Calu3 (cell line): ENCODE results near the gene PPP1R27. TPM values are rescaled to one million over a fixed set of nuclear protein-coding genes. Genes with fewer than 3 reads are reported as not detected.

Experiments
- BruUV-seq: library from RNA; stranded (reverse); fragments of 400-500 nt; replicated peaks from 2 replicates; lab custom pipeline; 2021; lab: Mats Ljungman, UMichigan
- CTCF ChIA-PET: fragments of 300-600 bp; sonication (Branson Sonifier 250); formaldehyde crosslinking; loops from one replicate; lab custom pipeline; 2022; ENCODE audit warnings: antibody characterized with exemption; lab: Charles Lee
- DNase-seq: peaks from one replicate; pipeline ENCODE4 v3.0.0; 2022
- H3K27ac Mint-ChIP-seq: one replicate; pipeline ENCODE4 v1.8.0; 2022; ENCODE audit warnings: mixed read lengths; ENCODE audit not compliant: unreplicated experiment
- H3K27me3 Mint-ChIP-seq: one replicate; pipeline ENCODE4 v1.8.0; 2022; ENCODE audit warnings: mixed read lengths; ENCODE audit not compliant: unreplicated experiment
- H3K36me3 Mint-ChIP-seq: one replicate; pipeline ENCODE4 v1.8.0; 2022; ENCODE audit warnings: mild to moderate bottlenecking, moderate library complexity, mixed read lengths; ENCODE audit not compliant: insufficient read depth, unreplicated experiment
- H3K4me1 Mint-ChIP-seq: one replicate; pipeline ENCODE4 v1.8.0; 2022; ENCODE audit warnings: mild to moderate bottlenecking, low read depth, mixed read lengths; ENCODE audit not compliant: unreplicated experiment
- H3K4me3 Mint-ChIP-seq: one replicate; pipeline ENCODE4 v1.8.0; 2022; ENCODE audit warnings: mild to moderate bottlenecking, low read depth, moderate library complexity, mixed read lengths; ENCODE audit not compliant: unreplicated experiment
- H3K9me3 Mint-ChIP-seq: one replicate; pipeline ENCODE4 v1.8.0; 2022; ENCODE audit warnings: low read depth, mixed read lengths; ENCODE audit not compliant: unreplicated experiment
- intact Hi-C: fragments of 100-400 bp; cut with micrococcal nuclease; formaldehyde crosslinking; loops from one replicate; pipeline ENCODE4 v1.10.0; 2022; ENCODE audit not compliant: unreplicated experiment
- total RNA-seq: library from RNA; stranded (reverse); gene quantifications from 2 replicates; pipeline ENCODE4 v1.2.3, GENCODE V29; 2022
- TF ChIP-seq, protein P1 (sequence below): fragments of 200-600 bp; IDR thresholded peaks from one replicate; pipeline ENCODE4 v1.8.0; 2022; ENCODE audit warnings: antibody characterized with exemption; ENCODE audit not compliant: unreplicated experiment

Gene PPP1R27
- total RNA-seq, 1 experiment from 2014 or later, result not detected

DNA sequence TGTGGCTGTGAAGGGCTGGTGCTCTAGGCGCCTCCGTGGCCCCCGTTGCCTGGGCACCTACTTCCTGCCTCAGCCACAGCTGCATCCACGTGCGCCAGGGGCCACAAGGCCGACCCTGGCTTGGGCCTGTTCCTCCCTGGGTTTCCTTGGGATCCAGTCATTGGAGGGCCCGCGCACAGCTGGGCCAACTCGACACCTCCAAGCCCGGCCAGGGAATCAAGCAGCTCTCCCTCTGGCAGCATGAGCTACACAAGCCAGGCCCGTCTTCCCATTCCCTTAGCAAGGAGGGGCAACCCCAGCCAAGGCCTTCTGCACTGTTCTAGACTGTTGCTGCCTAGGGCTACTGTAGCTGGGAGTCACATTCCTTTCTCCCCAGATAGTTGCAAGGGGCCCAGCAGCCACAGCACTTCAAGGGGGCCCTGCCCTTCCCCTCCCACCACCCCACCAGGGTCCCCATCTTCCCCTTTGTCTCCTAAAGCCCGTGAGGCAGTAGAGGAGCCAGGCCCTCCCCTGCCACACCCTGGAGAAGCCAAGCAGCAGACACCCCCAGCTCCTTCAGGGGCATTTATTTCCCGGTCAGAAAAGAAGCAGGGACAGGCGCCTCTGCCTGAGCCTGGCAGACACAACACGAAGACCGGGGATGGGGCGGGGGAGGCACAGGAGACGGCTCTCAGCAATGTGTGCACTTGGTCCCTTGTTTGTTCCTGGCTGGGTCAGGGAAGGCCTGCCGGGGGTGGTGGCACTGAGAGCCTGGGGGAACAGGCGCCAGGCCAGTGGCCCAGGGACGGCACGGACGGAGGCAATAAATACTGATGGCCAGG, 32.5 kb upstream of the PPP1R27 start:
- H3K27ac Mint-ChIP-seq, result peak overlapping the region; percentile 90
- intact Hi-C loops, result no loop called here
- no TSS peak for BruUV-seq
- peak; percentile 61 for DNase-seq
- CTCF ChIA-PET, result interaction anchor here (0.5 kb wide), 1 partner anchor 925 kb away, joined by 3 read pairs; no protein-coding TSS in a partner anchor
- H3K4me1 Mint-ChIP-seq, result peaks cover 25% of the 10 kb centered on the region
- TF ChIP-seq, protein P1, sequence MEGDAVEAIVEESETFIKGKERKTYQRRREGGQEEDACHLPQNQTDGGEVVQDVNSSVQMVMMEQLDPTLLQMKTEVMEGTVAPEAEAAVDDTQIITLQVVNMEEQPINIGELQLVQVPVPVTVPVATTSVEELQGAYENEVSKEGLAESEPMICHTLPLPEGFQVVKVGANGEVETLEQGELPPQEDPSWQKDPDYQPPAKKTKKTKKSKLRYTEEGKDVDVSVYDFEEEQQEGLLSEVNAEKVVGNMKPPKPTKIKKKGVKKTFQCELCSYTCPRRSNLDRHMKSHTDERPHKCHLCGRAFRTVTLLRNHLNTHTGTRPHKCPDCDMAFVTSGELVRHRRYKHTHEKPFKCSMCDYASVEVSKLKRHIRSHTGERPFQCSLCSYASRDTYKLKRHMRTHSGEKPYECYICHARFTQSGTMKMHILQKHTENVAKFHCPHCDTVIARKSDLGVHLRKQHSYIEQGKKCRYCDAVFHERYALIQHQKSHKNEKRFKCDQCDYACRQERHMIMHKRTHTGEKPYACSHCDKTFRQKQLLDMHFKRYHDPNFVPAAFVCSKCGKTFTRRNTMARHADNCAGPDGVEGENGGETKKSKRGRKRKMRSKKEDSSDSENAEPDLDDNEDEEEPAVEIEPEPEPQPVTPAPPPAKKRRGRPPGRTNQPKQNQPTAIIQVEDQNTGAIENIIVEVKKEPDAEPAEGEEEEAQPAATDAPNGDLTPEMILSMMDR, result no peak
- peaks cover 94% of the 10 kb centered on the region for H3K36me3 Mint-ChIP-seq
- H3K27me3 Mint-ChIP-seq, result no peaks in the 10 kb centered on the region
- no peaks in the 10 kb centered on the region for H3K9me3 Mint-ChIP-seq
- peak overlapping the region; percentile 52 for H3K4me3 Mint-ChIP-seq

DNA sequence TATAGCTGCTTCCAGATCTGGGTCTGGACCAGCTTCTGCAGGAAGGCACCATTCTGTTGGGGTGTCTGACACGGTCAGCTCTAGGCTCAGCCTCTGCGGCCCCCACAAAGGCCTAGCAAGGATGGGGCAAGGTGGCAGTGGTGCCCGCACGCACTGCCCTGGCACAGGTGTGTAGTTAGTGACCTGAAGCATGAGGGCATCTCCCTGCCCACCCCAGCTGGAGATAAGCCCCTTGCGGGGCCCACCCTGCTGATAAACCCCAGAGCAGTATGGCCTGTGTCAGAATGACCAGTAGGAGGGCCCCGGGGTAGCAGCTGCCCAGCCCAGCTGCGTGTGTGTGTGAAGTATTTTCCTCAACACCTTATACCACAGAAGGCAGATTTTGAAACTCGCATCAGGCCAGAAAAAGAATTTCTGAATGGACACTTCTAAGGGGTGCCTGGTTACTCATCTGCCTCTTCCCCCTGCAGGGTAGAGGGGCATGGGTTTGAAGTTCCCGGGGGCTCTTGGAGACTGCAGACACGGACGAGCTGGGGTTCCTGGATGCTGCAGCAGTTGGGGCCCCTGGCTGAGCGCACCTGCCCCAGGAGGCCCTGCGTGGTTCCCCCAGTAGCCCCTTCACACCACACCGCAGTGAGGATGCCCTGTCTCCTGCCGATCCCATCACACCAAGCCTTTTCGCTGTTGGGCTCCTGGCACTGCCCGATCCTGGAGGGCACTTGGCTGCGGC, 31.8 kb upstream of the PPP1R27 start:
- CTCF ChIA-PET, result interaction anchor here (0.6 kb wide), 1 partner anchor 61 kb away, joined by 5 read pairs; the partner anchor contains the start of gene MAFG

DNA sequence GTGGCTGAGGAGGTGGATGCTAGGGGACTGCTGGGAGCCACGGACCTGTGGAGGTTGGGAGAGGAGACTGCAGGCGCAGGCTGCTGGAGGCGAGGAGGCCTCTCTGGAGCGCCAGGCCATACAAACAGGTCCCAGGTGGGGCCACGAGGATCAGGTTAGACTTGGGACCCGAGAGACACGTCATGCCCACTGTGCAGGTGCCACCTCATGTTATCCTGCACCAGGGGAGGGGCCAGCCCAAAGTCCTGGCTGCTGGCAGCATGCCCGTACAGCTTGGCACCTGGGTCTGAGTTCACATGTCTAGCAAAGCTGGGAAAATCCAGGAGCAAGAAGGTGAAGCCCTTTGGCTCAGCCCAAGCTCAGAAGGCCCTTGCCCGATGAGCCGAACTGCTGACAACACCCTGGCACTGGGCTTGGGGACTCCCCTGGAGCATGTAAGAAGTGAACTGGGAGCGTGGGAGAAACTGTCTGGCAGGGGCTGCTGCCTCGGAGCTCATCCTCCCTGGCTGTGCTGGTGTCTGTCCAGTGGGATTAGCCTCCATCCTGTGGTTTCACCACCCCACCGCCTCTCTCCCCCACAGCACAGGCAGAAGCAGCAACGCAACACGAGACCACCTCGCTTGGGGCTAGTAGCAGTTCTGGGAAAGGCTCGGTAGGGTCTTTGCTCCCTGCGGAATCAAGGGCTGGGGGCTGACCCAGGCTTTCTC, 31.0 kb upstream of the PPP1R27 start:
- Mint-ChIP-seq H3K9me3 (no peaks in the 10 kb centered on the region), H3K27me3 (no peaks in the 10 kb centered on the region), H3K4me1 (peaks cover 25% of the 10 kb centered on the region), H3K4me3 (peak overlapping the region; percentile 50), H3K27ac (peak overlapping the region; percentile 89), H3K36me3 (peaks cover 93% of the 10 kb centered on the region)
- DNase-seq, result peak; percentile 89
- intact Hi-C loops, result no loop called here
- TF ChIP-seq, protein P1, result no peak
- CTCF ChIA-PET, result interaction anchor here (1.1 kb wide), 1 partner anchor 157 kb away, joined by 3 read pairs; the partner anchor contains the start of genes CENPX and LRRC45
- no TSS peak for BruUV-seq

More for the DNA sequence above, 31.8 kb upstream of the PPP1R27 start:
- Mint-ChIP-seq H3K27me3 (no peaks in the 10 kb centered on the region), H3K4me1 (peaks cover 25% of the 10 kb centered on the region), H3K27ac (peak overlapping the region; percentile 90), H3K9me3 (no peaks in the 10 kb centered on the region), H3K4me3 (peak overlapping the region; percentile 50), H3K36me3 (peaks cover 93% of the 10 kb centered on the region)
- intact Hi-C loops, result no loop called here
- no TSS peak for BruUV-seq
- DNase-seq, result no peak
- TF ChIP-seq, protein P1, result no peak

DNA sequence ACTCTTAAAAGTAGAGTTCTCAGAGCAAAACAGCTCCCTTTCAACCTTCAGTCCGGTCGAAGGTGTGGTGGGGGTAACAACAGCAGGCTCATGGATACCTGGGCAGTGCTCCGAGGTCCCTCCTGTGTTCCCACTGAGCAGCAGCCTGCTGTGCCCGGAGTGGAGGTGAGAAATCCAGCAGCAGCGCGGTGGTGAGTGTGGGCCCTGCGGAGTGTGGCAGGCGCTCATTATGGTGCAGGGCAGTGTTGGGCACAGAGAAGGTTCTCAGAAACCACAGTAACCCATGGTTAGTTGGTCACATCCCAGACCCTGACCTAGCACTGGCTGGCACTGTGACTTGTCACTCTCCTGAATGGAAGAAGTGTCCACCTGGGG, 30.5 kb upstream of the PPP1R27 start:
- H3K4me3 Mint-ChIP-seq, result peak overlapping the region; percentile 50

More for the DNA sequence above, 30.5 kb upstream of the PPP1R27 start:
- TF ChIP-seq, protein P1, result no peak
- Mint-ChIP-seq H3K27me3 (no peaks in the 10 kb centered on the region), H3K36me3 (peaks cover 95% of the 10 kb centered on the region), H3K27ac (peak overlapping the region; percentile 89), H3K9me3 (no peaks in the 10 kb centered on the region), H3K4me1 (peaks cover 25% of the 10 kb centered on the region)
- intact Hi-C loops, result no loop called here
- no TSS peak for BruUV-seq
- CTCF ChIA-PET, result interaction anchor here (1.1 kb wide), 1 partner anchor 158 kb away, joined by 3 read pairs; the partner anchor contains the start of genes CENPX and LRRC45
- DNase-seq, result no peak
